CD4-positive, CD25-positive, alpha-beta regulatory T cell (primary cell): ENCODE data around the gene TNIK. TPM values are rescaled to one million over a fixed set of nuclear protein-coding genes. Genes with fewer than 3 reads are reported as not detected.

Experiments used
- ATAC-seq, 2 donors: fragments of 150-1000 bp; cut with Tn5 transposase; one replicate each; pipeline ENCODE4 v1.10.0; 2021; ENCODE audit warnings: low read depth in 2 of 2, moderate number of reproducible peaks in 2 of 2, moderate library complexity in 1 of 2
- DNase-seq, 3 donors: peaks; one replicate each; pipeline versions ENCODE4 v3.0.0 to v3.0.0-alpha.2; 2012 to 2022; ENCODE audit warnings: mixed read lengths in 1 of 3
- H3K27ac ChIP-seq: one replicate; pipeline ENCODE4 v1.7.0; 2013; ENCODE audit warnings: mild to moderate bottlenecking, low read length; ENCODE audit not compliant: insufficient read depth, poor library complexity, severe bottlenecking
- H3K27me3 ChIP-seq: one replicate; pipeline ENCODE4 v1.7.0; 2013; ENCODE audit warnings: low read length; ENCODE audit not compliant: control insufficient read depth, insufficient read depth
- H3K36me3 ChIP-seq: one replicate; pipeline ENCODE4 v1.7.0; 2013; ENCODE audit warnings: mild to moderate bottlenecking, low read length, moderate library complexity; ENCODE audit not compliant: control insufficient read depth, insufficient read depth
- H3K4me1 ChIP-seq: 2 replicates; pipeline ENCODE4 v1.7.0; 2013; ENCODE audit warnings: mild to moderate bottlenecking, low read length; ENCODE audit not compliant: insufficient read depth, control insufficient read depth, poor library complexity, severe bottlenecking
- H3K4me3 ChIP-seq: one replicate; pipeline ENCODE4 v1.7.0; 2013; ENCODE audit warnings: low read depth, mild to moderate bottlenecking, low read length, moderate library complexity
- H3K9me3 ChIP-seq, 2 experiments: 1 replicate in 1 of 2; 2 replicates in 1 of 2; pipeline ENCODE4 v1.7.0; 2013; ENCODE audit warnings: low read length in 2 of 2, mild to moderate bottlenecking in 1 of 2, moderate library complexity in 1 of 2; ENCODE audit not compliant: control insufficient read depth in 2 of 2
- H3K27ac Mint-ChIP-seq, 3 donors: one replicate each; pipeline ENCODE4 v1.8.0; 2020 to 2022; ENCODE audit warnings: mild to moderate bottlenecking in 3 of 3, mixed read lengths in 3 of 3, moderate library complexity in 2 of 3
- H3K27me3 Mint-ChIP-seq: one replicate; pipeline ENCODE4 v1.8.0; 2022; ENCODE audit warnings: mild to moderate bottlenecking, mixed read lengths
- H3K36me3 Mint-ChIP-seq: one replicate; pipeline ENCODE4 v1.8.0; 2020; ENCODE audit warnings: mixed read lengths
- H3K4me1 Mint-ChIP-seq, 4 donors: one replicate each; pipeline ENCODE4 v1.8.0; 2020 to 2022; ENCODE audit warnings: mixed read lengths in 4 of 4, mild to moderate bottlenecking in 1 of 4
- H3K4me3 Mint-ChIP-seq, 4 donors: one replicate each; pipeline ENCODE4 v1.8.0; 2020 to 2022; ENCODE audit warnings: mild to moderate bottlenecking in 4 of 4, mixed read lengths in 4 of 4, moderate library complexity in 3 of 4
- H3K9me3 Mint-ChIP-seq, 7 donors: one replicate each; pipeline ENCODE4 v1.8.0; 2020 to 2022; ENCODE audit warnings: mixed read lengths in 7 of 7, mild to moderate bottlenecking in 3 of 7, moderate library complexity in 2 of 7
- polyA plus RNA-seq, 4 donors: library from polyadenylated mRNA; unstranded; fragments of 300-500 nt; fragmentation: Illumina TruSeq; gene quantifications; one replicate each; pipeline ENCODE4 v1.2.3, GENCODE V29; 2021
- total RNA-seq: library from RNA; stranded (reverse); gene quantifications from one replicate; pipeline ENCODE4 v1.2.3, GENCODE V29; 2022

Gene TNIK
- total and polyA plus RNA-seq, 5 donors from 2014 or later: 14.7 to 162 (median 22.3) TPM

DNA sequence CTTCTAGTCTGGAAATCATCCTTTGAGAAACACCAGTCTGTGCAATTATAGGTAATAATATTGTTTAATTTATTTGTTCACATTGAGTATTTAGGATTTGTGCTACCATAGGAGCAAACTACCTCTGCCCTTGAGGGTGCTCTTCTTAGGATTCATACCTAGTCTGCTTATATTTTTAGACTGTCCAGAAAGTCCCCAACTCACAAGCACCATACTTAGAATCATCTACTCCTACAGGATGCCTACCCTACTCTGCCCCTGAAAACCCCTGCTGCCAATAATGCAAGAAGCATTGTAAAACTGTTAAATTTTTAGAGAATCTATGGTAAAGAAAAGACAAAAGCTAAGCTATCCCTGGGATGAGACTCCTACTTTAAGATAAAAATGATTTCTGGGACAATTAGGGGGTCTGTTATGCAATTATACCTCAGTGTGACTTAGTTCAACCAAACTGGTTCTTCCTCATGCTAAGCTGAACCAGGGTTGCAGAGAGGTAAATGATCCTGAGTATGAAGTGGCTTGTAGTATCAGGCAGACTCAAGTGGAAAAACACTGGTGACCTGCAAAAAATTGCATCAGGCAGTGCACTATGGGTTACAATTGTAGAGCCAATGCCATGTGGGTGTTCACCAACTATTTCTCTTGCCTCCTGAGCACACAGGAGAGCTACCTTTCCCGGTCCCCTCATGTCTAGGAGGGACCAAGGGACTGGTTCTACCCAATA is 133.3 kb downstream of the TNIK start:
- no peak for ATAC-seq
- H3K36me3 Mint-ChIP-seq: peaks cover 8% of the 10 kb centered on the region
- peak overlapping the region in 1 of 3 donors; percentile 32 for H3K27ac Mint-ChIP-seq

GRCh38 chr3:171323938-171324536 is 136.2 kb downstream of the TNIK start:
- no peaks in the 10 kb centered on the region for H3K36me3 ChIP-seq
- Mint-ChIP-seq H3K9me3 (peaks cover 0 to 1% (median 0%) of the 10 kb centered on the region in 7 donors), H3K27ac (peak overlapping the region in 2 of 3 donors; percentile 38 to 42), H3K4me1 (peaks cover 27 to 66% (median 48%) of the 10 kb centered on the region in 4 donors), H3K4me3 (no peak overlapping the region), H3K27me3 (no peaks in the 10 kb centered on the region), H3K36me3 (peaks cover 11% of the 10 kb centered on the region)
- no peak overlapping the region for H3K27ac ChIP-seq
- H3K27me3 ChIP-seq: no peaks in the 10 kb centered on the region
- H3K4me3 ChIP-seq: no peak overlapping the region
- no peak for ATAC-seq
- DNase-seq: no peak
- H3K9me3 ChIP-seq: no peaks in the 10 kb centered on the region
- peaks cover 25% of the 10 kb centered on the region for H3K4me1 ChIP-seq

More for the DNA sequence above, 133.3 kb downstream of the TNIK start:
- peaks cover 12 to 77% (median 57%) of the 10 kb centered on the region in 4 donors for H3K4me1 Mint-ChIP-seq
- no peak overlapping the region for H3K4me3 Mint-ChIP-seq
- no peak for DNase-seq
- Histone ChIP-seq H3K9me3 (no peaks in the 10 kb centered on the region), H3K36me3 (no peaks in the 10 kb centered on the region), H3K4me1 (peaks cover 30% of the 10 kb centered on the region), H3K27ac (no peak overlapping the region), H3K27me3 (no peaks in the 10 kb centered on the region), H3K4me3 (no peak overlapping the region)
- no peaks in the 10 kb centered on the region for H3K27me3 Mint-ChIP-seq
- H3K9me3 Mint-ChIP-seq: peaks cover 0 to 3% (median 0%) of the 10 kb centered on the region in 7 donors

GRCh38 chr3:171321559-171322360 is 138.4 kb downstream of the TNIK start:
- H3K36me3 Mint-ChIP-seq: peaks cover 11% of the 10 kb centered on the region
- no peak overlapping the region for H3K4me3 ChIP-seq
- H3K9me3 Mint-ChIP-seq: peaks cover 0 to 1% (median 0%) of the 10 kb centered on the region in 7 donors
- no peaks in the 10 kb centered on the region for H3K27me3 ChIP-seq
- DNase-seq: no peak
- no peaks in the 10 kb centered on the region for H3K9me3 ChIP-seq
- H3K27ac Mint-ChIP-seq: no peak overlapping the region
- H3K4me1 ChIP-seq: peaks cover 12% of the 10 kb centered on the region
- H3K27me3 Mint-ChIP-seq: no peaks in the 10 kb centered on the region
- H3K4me3 Mint-ChIP-seq: no peak overlapping the region
- no peaks in the 10 kb centered on the region for H3K36me3 ChIP-seq
- H3K27ac ChIP-seq: no peak overlapping the region
- no peak for ATAC-seq
- peaks cover 27 to 59% (median 45%) of the 10 kb centered on the region in 4 donors for H3K4me1 Mint-ChIP-seq

DNA sequence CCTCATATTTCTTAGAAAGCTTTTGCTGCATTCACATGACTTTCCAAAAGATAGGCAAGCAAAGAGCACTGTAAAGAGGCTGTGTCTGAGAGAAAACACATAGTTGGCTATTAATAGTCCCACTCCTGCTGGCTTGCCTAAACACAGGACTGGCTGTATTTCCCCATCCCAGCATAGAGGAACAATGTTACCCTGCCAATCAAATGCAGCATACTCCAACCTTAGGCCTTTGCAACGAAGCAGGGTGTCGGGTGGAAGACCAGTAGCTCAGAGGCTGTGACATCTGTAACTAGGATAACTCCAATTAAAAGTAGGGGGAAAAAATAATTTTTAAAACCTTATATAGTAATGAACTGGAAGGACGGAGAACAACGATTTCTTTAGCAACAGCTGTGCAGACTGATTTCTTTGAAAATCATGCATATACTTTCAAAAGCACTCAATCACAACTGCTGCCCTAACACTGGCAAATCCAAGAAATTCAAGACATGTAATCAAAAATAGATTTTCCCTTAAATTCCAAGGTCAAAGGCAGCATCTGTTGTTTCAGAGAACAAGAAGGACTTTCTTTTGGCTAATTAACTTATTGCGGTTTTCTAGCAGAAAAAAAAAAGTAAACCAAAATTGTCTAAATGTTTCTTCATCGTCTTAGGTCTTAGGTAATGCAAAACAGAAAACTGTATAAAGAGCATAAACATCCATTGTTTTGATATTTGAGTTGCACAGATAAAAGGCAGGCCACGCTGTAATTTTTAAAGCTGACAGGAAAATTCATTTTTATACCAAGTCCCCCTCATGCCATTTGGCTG is 139.3 kb downstream of the TNIK start:
- ATAC-seq (no peak), DNase-seq (no peak)
- Histone ChIP-seq H3K27me3 (no peaks in the 10 kb centered on the region), H3K4me3 (no peak overlapping the region), H3K4me1 (peaks cover 12% of the 10 kb centered on the region), H3K9me3 (no peaks in the 10 kb centered on the region), H3K36me3 (no peaks in the 10 kb centered on the region), H3K27ac (no peak overlapping the region)
- H3K27me3 Mint-ChIP-seq: no peaks in the 10 kb centered on the region
- peaks cover 11% of the 10 kb centered on the region for H3K36me3 Mint-ChIP-seq
- H3K9me3 Mint-ChIP-seq: peaks cover 0 to 1% (median 0%) of the 10 kb centered on the region in 7 donors
- peak overlapping the region in 1 of 3 donors; percentile 17 for H3K27ac Mint-ChIP-seq
- no peak overlapping the region for H3K4me3 Mint-ChIP-seq
- peaks cover 32 to 59% (median 46%) of the 10 kb centered on the region in 4 donors for H3K4me1 Mint-ChIP-seq

DNA sequence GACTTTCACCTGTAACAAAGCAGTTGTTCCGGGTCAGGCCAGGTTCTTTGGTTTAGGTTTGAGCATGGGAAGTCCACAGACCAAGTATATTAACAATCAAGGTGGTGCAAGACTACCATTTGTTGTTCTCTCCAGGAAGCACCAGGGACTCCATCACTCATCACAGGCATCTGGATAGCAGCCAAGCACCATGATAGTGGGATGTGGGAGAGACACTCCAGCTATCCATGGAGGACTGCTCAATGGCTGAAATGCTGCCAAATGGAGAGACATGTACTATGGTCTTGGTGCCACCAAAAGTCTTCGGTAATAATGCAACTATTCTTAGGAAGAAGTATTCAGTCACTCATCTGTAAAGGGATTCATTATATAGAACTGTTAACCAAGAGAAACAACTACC is 143.0 kb downstream of the TNIK start:
- Histone ChIP-seq H3K27me3 (no peaks in the 10 kb centered on the region), H3K4me3 (no peak overlapping the region), H3K36me3 (no peaks in the 10 kb centered on the region), H3K4me1 (peaks cover 10% of the 10 kb centered on the region), H3K27ac (no peak overlapping the region), H3K9me3 (no peaks in the 10 kb centered on the region)
- ATAC-seq (no peak), DNase-seq (no peak)
- H3K4me1 Mint-ChIP-seq: peaks cover 41 to 70% (median 53%) of the 10 kb centered on the region in 4 donors
- H3K4me3 Mint-ChIP-seq: no peak overlapping the region
- no peaks in the 10 kb centered on the region for H3K27me3 Mint-ChIP-seq
- H3K27ac Mint-ChIP-seq: peak overlapping the region in 1 of 3 donors; percentile 45
- H3K9me3 Mint-ChIP-seq: no peaks in the 10 kb centered on the region
- peaks cover 13% of the 10 kb centered on the region for H3K36me3 Mint-ChIP-seq

- DNase-seq (no peak), ATAC-seq (no peak)
- Histone ChIP-seq H3K36me3 (no peaks in the 10 kb centered on the region), H3K9me3 (no peaks in the 10 kb centered on the region), H3K27ac (no peak overlapping the region), H3K4me1 (peaks cover 8% of the 10 kb centered on the region), H3K27me3 (no peaks in the 10 kb centered on the region), H3K4me3 (no peak overlapping the region)
- Mint-ChIP-seq H3K27ac (peak overlapping the region in 2 of 3 donors; percentile 5 to 61), H3K4me3 (no peak overlapping the region), H3K36me3 (peaks cover 17% of the 10 kb centered on the region), H3K9me3 (no peaks in the 10 kb centered on the region), H3K4me1 (peaks cover 39 to 69% (median 50%) of the 10 kb centered on the region in 4 donors), H3K27me3 (no peaks in the 10 kb centered on the region)
These were observed 144.3 kb downstream of the TNIK start for GRCh38 chr3:171315919-171316318.

- Histone ChIP-seq H3K27me3 (no peaks in the 10 kb centered on the region), H3K4me3 (no peak overlapping the region), H3K36me3 (no peaks in the 10 kb centered on the region), H3K27ac (no peak overlapping the region), H3K9me3 (no peaks in the 10 kb centered on the region), H3K4me1 (peaks cover 8% of the 10 kb centered on the region)
- Mint-ChIP-seq H3K4me3 (no peak overlapping the region), H3K4me1 (peaks cover 45 to 73% (median 55%) of the 10 kb centered on the region in 4 donors), H3K27ac (peak overlapping the region in 2 of 3 donors; percentile 6 to 36), H3K27me3 (no peaks in the 10 kb centered on the region), H3K9me3 (no peaks in the 10 kb centered on the region), H3K36me3 (peaks cover 14% of the 10 kb centered on the region)
- DNase-seq: no peak
- no peak for ATAC-seq
These were observed 145.1 kb downstream of the TNIK start for GRCh38 chr3:171315101-171315500.
